ENCODE results near the gene VSIG1. TPM values are rescaled to one million over a fixed set of nuclear protein-coding genes. Genes with fewer than 3 reads are reported as not detected.

The VSIG1 gene
- total and polyA plus RNA-seq, 2 experiments from 2014 or later: 1.2 to 1.7 TPM

DNA sequence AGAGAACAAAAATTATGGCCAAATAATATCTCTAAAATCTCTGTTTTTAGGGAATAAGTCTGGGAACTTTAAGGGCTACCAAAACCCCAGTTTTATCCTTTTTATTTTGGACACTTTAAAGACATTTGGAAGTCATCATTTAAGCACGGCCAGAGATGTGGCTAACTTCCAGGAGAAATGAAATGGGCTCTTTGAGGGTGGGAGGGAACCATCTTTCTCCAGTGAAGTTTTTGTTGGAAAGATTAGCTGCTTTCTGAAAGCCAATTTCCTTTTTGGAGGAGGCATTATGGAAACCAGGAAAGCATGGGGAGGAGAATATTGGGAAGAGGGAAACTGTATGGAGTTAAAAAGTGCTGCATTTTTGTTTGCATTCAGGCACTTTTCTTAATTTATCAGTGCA, 4.8 kb downstream of the VSIG1 start:
- Histone ChIP-seq H3K9me2 (ENCODE audit: insufficient read depth) (no peaks in the 10 kb centered on the region), H3K27ac (ENCODE audit: low read depth) (no peak overlapping the region), H3K4me3 (no peak overlapping the region), H2AFZ (no peak overlapping the region), H3K4me2 (no peak overlapping the region), H3K36me3 (ENCODE audit: insufficient read depth) (no peaks in the 10 kb centered on the region), H3K4me1 (ENCODE audit: insufficient read depth) (no peaks in the 10 kb centered on the region), H4K20me1 (replicated peaks; ENCODE audit: insufficient read depth) (no peaks in the 10 kb centered on the region), H3F3A (replicated peaks; ENCODE audit: low read depth) (no peaks in the 10 kb centered on the region), H3K27me3 (ENCODE audit: insufficient read depth) (no peaks in the 10 kb centered on the region), H3K79me2 (replicated peaks; ENCODE audit: insufficient read depth) (no peaks in the 10 kb centered on the region)
- Mint-ChIP-seq H3K27me3 (ENCODE audit: insufficient read depth, low read depth, poor library complexity) (no peaks in the 10 kb centered on the region), H3K27ac (no peak overlapping the region), H3K4me1 (no peaks in the 10 kb centered on the region), H3K9me3 (no peaks in the 10 kb centered on the region), H3K4me3 (no peak overlapping the region), H3K36me3 (ENCODE audit: low read depth) (no peaks in the 10 kb centered on the region)
- TF ChIP-seq ZNF114 (CRISPR knock-in tag; IDR thresholded peaks at IDR 0.05) (no peak), ETS1 (IDR thresholded peaks at IDR 0.05) (no peak), JUNB (IDR thresholded peaks at IDR 0.05; ENCODE audit: unreplicated experiment) (no peak), CREB1 (CRISPR knock-in tag; IDR thresholded peaks at IDR 0.05; ENCODE audit: low read depth) (no peak), STAT1 (IDR thresholded peaks at IDR 0.05; ENCODE audit: unreplicated experiment) (no peak), EZH2phosphoT487 (IDR thresholded peaks at IDR 0.05; ENCODE audit: unreplicated experiment) (no peak), EZH2 (IDR thresholded peaks at IDR 0.05; ENCODE audit: low read depth, unreplicated experiment) (no peak), ZNF331 (CRISPR knock-in tag; IDR thresholded peaks at IDR 0.05; ENCODE audit: low read depth) (no peak), NANOG (IDR thresholded peaks at IDR 0.05; ENCODE audit: borderline replicate concordance) (no peak), REST (IDR thresholded peaks at IDR 0.05; ENCODE audit: unreplicated experiment) (no peak), POLR2AphosphoS5 (IDR thresholded peaks at IDR 0.05; ENCODE audit: low read depth) (no peak)
- TF ChIP-seq, protein P1, sequence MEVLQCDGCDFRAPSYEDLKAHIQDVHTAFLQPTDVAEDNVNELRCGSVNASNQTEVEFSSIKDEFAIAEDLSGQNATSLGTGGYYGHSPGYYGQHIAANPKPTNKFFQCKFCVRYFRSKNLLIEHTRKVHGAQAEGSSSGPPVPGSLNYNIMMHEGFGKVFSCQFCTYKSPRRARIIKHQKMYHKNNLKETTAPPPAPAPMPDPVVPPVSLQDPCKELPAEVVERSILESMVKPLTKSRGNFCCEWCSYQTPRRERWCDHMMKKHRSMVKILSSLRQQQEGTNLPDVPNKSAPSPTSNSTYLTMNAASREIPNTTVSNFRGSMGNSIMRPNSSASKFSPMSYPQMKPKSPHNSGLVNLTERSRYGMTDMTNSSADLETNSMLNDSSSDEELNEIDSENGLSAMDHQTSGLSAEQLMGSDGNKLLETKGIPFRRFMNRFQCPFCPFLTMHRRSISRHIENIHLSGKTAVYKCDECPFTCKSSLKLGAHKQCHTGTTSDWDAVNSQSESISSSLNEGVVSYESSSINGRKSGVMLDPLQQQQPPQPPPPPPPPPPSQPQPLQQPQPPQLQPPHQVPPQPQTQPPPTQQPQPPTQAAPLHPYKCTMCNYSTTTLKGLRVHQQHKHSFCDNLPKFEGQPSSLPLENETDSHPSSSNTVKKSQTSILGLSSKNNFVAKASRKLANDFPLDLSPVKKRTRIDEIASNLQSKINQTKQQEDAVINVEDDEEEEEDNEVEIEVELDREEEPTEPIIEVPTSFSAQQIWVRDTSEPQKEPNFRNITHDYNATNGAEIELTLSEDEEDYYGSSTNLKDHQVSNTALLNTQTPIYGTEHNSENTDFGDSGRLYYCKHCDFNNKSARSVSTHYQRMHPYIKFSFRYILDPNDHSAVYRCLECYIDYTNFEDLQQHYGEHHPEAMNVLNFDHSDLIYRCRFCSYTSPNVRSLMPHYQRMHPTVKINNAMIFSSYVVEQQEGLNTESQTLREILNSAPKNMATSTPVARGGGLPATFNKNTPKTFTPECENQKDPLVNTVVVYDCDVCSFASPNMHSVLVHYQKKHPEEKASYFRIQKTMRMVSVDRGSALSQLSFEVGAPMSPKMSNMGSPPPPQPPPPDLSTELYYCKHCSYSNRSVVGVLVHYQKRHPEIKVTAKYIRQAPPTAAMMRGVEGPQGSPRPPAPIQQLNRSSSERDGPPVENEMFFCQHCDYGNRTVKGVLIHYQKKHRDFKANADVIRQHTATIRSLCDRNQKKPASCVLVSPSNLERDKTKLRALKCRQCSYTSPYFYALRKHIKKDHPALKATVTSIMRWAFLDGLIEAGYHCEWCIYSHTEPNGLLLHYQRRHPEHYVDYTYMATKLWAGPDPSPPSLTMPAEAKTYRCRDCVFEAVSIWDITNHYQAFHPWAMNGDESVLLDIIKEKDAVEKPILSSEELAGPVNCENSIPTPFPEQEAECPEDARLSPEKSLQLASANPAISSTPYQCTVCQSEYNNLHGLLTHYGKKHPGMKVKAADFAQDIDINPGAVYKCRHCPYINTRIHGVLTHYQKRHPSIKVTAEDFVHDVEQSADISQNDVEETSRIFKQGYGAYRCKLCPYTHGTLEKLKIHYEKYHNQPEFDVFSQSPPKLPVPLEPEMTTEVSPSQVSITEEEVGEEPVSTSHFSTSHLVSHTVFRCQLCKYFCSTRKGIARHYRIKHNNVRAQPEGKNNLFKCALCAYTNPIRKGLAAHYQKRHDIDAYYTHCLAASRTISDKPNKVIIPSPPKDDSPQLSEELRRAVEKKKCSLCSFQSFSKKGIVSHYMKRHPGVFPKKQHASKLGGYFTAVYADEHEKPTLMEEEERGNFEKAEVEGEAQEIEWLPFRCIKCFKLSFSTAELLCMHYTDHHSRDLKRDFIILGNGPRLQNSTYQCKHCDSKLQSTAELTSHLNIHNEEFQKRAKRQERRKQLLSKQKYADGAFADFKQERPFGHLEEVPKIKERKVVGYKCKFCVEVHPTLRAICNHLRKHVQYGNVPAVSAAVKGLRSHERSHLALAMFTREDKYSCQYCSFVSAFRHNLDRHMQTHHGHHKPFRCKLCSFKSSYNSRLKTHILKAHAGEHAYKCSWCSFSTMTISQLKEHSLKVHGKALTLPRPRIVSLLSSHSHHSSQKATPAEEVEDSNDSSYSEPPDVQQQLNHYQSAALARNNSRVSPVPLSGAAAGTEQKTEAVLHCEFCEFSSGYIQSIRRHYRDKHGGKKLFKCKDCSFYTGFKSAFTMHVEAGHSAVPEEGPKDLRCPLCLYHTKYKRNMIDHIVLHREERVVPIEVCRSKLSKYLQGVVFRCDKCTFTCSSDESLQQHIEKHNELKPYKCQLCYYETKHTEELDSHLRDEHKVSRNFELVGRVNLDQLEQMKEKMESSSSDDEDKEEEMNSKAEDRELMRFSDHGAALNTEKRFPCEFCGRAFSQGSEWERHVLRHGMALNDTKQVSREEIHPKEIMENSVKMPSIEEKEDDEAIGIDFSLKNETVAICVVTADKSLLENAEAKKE (CRISPR knock-in tag; IDR thresholded peaks at IDR 0.05): no peak
- TF ChIP-seq, protein P2, sequence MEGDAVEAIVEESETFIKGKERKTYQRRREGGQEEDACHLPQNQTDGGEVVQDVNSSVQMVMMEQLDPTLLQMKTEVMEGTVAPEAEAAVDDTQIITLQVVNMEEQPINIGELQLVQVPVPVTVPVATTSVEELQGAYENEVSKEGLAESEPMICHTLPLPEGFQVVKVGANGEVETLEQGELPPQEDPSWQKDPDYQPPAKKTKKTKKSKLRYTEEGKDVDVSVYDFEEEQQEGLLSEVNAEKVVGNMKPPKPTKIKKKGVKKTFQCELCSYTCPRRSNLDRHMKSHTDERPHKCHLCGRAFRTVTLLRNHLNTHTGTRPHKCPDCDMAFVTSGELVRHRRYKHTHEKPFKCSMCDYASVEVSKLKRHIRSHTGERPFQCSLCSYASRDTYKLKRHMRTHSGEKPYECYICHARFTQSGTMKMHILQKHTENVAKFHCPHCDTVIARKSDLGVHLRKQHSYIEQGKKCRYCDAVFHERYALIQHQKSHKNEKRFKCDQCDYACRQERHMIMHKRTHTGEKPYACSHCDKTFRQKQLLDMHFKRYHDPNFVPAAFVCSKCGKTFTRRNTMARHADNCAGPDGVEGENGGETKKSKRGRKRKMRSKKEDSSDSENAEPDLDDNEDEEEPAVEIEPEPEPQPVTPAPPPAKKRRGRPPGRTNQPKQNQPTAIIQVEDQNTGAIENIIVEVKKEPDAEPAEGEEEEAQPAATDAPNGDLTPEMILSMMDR (conservative IDR thresholded peaks at IDR 0.05; ENCODE audit: low read depth in 2 of 2): no peak
- no peak for ATAC-seq
- DNase-seq (ENCODE audit: low spot score): no peak
